Fibroblast of peridontal ligament (primary cell): ENCODE results near the gene UBE2E2.
"Not testable (repeated sequence)": the region's sequence is repeated elsewhere in the genome, so short reads cannot be mapped to it uniquely, and the experiment has no call there.

Experiments used
- DNase-seq: peaks from one replicate; pipeline ENCODE4 v3.0.0-alpha.2; 2010; ENCODE audit errors: extremely low read depth

UBE2E2 gene

DNA sequence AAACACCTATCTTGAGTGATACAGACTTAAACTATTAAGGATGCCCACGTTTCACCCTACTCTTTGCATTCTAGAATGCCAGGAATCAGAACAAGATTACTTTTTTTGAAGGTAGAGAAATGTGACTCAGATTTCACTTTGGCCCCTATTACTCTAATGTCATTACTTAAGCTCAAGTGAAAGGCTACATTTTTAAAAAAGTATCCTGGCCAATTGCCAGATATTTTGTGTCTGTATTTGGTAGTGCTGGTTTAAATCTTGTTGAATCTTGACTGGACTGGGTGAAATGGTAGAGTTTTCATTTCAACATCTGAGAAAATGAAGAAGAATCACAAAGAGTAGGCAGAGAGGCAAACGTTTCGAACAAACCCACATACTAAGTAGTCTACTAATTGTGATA is 384.4 kb downstream of the UBE2E2 start:
- DNase-seq: no peak

GRCh38 chr3:23588547-23588946 is 385.4 kb downstream of the UBE2E2 start:
- DNase-seq: no peak

GRCh38 chr3:23589602-23590001 is 386.5 kb downstream of the UBE2E2 start:
- no peak for DNase-seq

- no peak for DNase-seq
Measured at GRCh38 chr3:23590424-23591273, 387.5 kb downstream of the UBE2E2 start.

- DNase-seq: no peak
Measured at GRCh38 chr3:23591374-23591773, 388.2 kb downstream of the UBE2E2 start.

GRCh38 chr3:23592961-23593931 is 390.1 kb downstream of the UBE2E2 start:
- DNase-seq: no peak

GRCh38 chr3:23594066-23594465 is 390.9 kb downstream of the UBE2E2 start:
- DNase-seq: no peak

DNA sequence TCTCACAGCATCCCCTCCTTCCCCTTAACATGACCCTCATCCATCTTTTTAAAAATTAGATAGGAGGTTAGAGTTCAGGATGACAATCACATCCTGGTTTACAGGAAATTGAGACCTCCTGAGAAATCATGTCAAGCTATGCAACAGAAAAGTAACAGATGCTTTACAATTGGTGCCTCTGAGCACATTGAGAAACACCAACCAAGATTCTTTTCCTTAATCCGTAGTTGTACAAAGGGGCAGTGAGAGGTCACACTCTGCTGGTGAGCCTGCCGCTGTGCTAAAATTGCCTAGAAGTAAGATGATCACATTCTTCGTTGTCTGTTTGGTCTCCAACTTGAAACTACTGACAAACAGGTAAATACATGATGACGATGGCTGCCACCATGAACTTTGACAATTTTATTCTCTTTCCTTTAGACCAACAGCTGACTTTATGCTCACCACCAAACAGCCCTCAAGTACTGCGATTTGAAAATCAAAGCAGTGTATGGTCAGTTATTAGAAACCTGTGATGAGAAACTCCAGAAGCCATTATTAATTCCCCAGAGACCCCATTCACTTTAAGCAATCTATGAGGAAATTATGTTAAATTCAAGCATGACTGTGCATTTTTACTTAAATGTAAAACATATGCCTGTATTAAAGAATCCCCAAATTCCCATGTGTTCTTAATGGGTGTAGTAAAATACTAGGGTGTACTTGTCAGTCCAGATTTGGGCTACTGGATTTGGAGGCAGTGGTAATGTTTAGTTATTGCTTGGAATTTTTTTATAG is 392.0 kb downstream of the UBE2E2 start:
- peak; percentile 71 for DNase-seq

- no peak for DNase-seq
Measured at GRCh38 chr3:23595851-23596250, 392.7 kb downstream of the UBE2E2 start.

DNA sequence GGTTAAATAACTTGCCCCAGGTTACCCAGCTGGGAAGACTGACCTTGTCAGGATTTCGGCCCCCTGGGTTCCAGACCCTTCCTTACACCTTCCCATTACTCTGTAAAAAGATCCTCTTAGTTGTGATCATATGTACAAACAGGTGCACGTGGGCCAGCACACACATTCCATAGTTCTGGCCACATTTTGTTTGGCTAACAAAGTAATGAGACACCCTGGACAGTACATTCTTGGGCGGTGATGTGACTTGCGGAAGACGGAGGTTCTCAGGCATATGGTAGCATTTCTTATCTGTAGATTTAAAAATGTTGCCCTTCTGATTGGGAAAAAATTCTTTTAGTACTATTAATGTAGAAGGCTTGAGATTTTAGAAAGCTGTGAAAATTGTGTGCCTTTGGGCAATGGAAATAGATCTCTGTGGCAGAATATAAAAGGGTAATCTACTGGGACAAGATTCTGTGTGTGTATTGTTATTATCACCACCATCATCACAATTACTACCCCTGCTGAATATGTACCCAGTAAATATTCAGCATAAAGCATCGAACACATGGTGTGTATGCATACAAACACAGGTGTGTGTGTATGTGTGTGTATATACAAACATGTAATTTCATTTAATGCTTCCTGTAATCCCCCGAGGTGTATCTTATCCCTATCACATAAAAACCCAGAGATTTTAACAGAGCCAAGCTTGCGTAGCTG is 397.2 kb downstream of the UBE2E2 start:
- DNase-seq: peak; percentile 69

GRCh38 chr3:23601091-23601822 is 398.1 kb downstream of the UBE2E2 start:
- peak; percentile 50 for DNase-seq

DNA sequence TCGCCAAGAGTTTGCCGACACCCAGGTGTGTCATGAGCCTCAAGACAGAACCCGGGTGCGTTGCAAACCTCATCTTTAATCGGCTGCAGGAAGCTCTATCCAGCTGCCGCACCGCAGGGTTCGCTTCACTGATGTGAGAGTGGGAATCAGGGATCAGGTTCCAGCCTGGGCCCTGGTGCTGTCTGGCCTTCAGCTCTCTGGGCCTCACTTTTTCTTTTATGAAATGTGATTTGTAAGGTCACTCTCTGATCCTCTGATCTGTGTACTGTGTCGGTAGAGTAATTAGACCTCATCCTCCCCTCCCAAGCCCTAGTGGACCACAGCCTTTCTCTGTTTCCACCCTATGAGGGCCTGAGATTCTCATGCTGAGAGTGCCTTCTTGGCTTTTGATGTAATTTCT is 399.8 kb downstream of the UBE2E2 start:
- DNase-seq: no peak

- peak; percentile 50 for DNase-seq
Measured at GRCh38 chr3:23607184-23607847, 404.2 kb downstream of the UBE2E2 start.

DNA sequence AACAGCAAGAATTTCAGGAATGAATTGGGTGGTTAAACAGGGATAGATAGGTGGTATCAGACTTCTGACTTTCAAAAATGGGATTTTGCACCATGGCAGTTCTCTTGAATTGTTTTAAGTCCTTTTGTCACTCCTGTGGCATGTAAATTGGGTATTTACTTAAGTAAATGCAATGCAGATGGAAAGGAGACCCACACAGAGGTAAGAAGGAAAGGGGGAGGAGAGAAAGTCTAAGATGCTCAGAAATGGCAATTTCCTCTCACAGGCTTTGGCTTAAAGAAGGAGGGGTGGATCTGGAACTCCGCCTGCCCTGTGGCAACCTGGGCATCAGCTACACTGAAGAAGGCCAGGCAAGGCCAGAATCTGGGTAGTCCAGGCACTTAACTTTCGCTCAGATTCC is 405.5 kb downstream of the UBE2E2 start:
- no peak for DNase-seq

DNA sequence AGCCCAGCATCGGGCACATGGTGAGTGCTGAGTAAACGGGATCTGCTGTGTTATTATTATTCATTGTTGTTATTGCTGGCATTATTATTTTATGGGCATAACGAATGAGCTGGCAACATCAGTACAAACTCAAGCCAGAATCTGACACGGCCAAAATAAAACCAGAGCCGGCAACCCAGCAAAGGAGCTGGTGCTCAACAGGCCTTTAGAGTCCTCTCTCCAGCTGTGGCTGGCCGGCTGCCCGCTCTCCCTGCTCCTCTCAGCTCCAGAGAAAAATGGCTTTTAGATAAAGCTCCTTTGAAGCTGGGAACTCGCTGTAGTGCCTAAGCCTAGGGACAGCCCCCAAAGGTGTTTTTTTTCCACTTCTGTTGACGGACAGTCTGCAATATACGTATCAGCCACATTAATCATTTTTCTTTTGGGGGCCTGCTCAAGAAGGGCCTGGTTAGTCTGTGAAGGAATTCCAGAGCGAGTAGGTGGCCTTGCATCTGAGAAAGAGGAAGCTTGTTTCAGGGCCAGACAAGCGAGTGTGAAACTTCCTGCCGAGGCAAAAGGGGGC is 408.7 kb downstream of the UBE2E2 start:
- DNase-seq: peak; percentile 13

DNA sequence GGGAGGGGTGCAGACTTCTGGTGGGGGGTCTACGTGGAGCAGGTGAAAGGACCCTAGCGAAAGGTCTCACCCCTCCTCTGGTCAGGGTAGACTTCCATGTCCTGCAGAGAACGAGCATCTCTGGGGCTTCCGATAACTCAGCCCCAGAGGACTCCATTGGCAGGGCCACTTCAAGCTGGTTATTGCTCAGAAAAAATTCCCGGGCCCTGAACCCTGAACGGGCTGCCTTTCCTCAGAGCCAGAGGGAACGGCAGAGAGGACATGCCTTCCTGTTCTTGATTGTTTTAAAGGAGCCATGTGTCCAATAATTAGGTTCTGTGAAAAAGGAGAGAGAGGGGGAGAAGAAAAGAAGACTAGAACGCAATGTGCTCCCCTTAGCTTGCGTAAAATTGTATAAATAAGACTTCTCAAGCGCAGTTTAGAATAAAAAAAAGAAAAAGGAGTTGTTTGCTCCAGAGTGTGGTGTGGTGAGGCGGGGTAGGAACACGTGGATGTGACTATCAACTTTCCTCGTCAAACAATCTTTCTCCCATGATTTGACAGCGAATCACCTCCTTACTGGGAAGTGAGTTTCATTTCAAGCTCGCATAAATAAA is 409.3 kb downstream of the UBE2E2 start:
- DNase-seq: peak; percentile 54

DNA sequence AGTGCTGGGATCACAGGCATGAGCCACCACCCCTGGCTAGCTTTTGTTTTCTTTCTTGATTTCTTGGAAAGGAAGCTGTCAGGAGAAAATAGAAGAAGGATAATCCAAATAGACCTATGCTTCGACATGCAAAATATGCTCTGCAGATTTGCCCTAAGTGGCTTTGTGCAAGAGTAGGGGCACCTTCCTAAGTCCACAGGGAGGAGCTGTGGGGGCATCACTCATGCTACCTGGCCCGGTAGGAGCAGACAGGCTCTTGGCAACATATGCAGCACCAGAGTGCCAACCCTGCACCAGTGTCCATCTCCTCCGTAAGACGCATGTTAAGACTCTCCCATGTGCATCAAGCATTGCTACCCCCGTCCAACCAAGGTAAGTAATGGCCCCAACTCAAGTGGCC is 411.9 kb downstream of the UBE2E2 start:
- no peak for DNase-seq

GRCh38 chr3:23618475-23618874 is 415.3 kb downstream of the UBE2E2 start:
- not testable (repeated sequence) for DNase-seq
